RWPE1 (cell line): Measurements from ENCODE around the gene CD53.
A peak's percentile ranks its signal among the peaks of the same experiment; 100 is the strongest.

Source experiments
- CTCF ChIA-PET: fragments of 350-600 bp; sonication (Branson Sonifier 250); formaldehyde crosslinking; extraction: SDS; loops from one replicate; lab custom pipeline; 2021; lab: Yijun Ruan, JAX
- POLR2A ChIA-PET: fragments of 400-600 bp; formaldehyde crosslinking; extraction: SDS; loops from one replicate; lab custom pipeline; 2020; ENCODE audit warnings: antibody characterized with exemption; ENCODE audit not compliant: low non-redundant PET; lab: Yijun Ruan, JAX
- DNase-seq: peaks from one replicate; pipeline ENCODE4 v3.0.0; 2012; ENCODE audit warnings: low spot score
- H3K27ac ChIP-seq: fragments of 450-650 bp; 2 replicates; pipeline ENCODE4 v1.5.1; 2017
- CTCF ChIP-seq: fragments of 450-650 bp; conservative IDR thresholded peaks from 2 replicates; pipeline ENCODE4 v1.5.1; 2017; ENCODE audit warnings: low read depth, mild to moderate bottlenecking

CD53 gene

DNA sequence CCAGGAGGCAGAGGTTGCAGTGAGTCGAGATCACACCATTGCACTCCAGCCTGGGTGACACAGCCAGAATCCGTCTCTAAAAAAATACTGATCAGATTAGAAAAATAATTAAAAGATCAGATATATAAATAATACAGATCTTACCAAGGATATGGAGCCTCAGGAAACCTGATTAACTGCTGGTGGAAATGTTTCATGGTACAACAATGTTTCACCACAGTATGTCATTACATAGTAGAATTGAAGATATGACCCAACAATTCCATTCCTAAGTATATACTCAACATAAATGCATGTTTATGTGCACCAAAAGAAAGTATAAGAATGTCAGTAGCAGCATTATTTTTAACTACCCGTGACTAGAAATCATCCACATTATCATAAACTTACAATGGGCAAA lies 41.7 kb downstream of the CD53 start:
- ChIA-PET POLR2A (no interaction called here), CTCF (no interaction called here)
- no peak overlapping the region for H3K27ac ChIP-seq
- TF ChIP-seq CTCF, result no peak
- DNase-seq, result no peak

DNA sequence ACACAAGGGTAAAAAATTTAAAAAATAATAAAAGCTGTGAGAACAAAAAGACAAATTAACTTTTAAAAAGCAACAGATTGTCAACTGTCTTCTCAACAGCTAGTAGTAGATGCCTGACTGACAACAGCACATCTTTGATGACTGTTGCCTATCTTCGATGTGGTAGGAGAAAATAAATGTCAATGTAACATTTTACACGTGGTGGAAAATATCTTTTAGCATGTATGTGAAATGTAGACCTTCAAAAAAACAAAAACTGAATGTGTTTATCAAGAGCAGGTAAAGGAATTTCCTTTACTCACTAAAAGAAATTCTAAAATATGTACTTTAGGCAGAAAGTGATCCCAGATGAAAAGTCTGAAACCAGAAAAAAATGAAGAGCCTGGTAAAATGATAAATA lies 42.9 kb downstream of the CD53 start:
- POLR2A ChIA-PET, result no interaction called here
- CTCF ChIA-PET, result no interaction called here
- no peak for TF ChIP-seq CTCF
- no peak overlapping the region for H3K27ac ChIP-seq
- no peak for DNase-seq

DNA sequence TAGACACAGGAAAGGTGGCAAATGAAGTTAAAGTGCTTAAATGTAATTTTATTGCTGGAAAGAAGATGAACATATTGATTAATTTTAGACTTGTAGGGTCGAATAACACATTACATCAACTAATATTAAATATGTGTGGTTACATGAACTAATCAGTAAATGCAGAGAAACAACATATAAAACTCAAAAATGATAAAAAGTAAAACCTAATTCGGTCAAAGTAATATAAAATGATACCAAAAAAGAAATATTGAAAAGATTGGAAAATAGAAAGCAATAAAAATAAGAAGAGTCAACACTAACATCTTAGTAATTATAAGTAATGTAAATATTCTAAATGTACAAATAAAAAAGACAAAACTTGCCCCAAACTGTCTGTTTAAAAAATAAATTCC lies 43.3 kb downstream of the CD53 start:
- ChIA-PET CTCF (no interaction called here), POLR2A (no interaction called here)
- TF ChIP-seq CTCF, result no peak
- no peak overlapping the region for H3K27ac ChIP-seq
- DNase-seq, result no peak

DNA sequence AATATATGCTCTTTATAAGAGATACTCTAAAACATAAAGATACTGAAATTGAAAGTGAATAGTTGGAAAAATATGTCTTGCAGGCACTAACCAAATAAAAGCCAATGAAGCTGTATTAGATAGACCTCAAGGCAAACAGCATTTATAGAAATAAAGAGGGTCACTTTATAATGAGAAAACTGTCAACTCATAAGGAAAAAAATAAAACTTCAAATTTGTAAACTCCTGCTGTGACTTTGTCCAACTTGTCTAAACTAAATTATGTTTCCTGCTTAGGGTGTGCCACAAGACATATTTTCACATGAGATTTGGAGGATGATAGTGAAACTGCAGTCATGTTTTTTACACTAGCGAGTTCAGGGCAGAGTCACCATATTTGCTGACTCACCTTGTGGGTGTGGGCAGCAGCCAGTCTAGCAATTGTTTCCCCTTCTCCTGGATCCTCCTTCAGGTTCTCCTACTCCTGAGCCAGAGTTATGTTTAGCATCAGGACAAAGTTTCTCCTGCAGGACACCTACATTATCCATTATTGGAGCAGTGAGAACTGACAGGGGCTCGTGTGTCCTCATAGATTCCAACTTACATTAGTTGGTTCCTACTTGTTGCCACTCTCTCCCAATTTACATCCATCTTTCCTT lies 43.8 kb downstream of the CD53 start:
- no peak overlapping the region for H3K27ac ChIP-seq
- no peak for TF ChIP-seq CTCF
- peak; percentile 53 for DNase-seq
- CTCF ChIA-PET, result interaction anchor here (0.8 kb wide), 1 partner anchor 25 kb away, joined by 5 read pairs; no protein-coding TSS in a partner anchor
- POLR2A ChIA-PET, result no interaction called here

- ChIA-PET POLR2A (no interaction called here), CTCF (no interaction called here)
- no peak for TF ChIP-seq CTCF
- DNase-seq, result no peak
- no peak overlapping the region for H3K27ac ChIP-seq
Observed at GRCh38 chr1:110918016-110918415, 45.1 kb downstream of the CD53 start.

GRCh38 chr1:110921953-110922352 lies 49.0 kb downstream of the CD53 start:
- TF ChIP-seq CTCF, result no peak
- CTCF ChIA-PET, result no interaction called here
- POLR2A ChIA-PET, result no interaction called here
- DNase-seq, result no peak
- no peak overlapping the region for H3K27ac ChIP-seq
